Activated T-cell treated with anti-CD3 and anti-CD28 coated beads for 24 hours (primary cell): ENCODE data around the gene MBOAT2.
"Not testable (repeated sequence)": the region's sequence is repeated elsewhere in the genome, so short reads cannot be mapped to it uniquely, and the experiment has no call there.

Experiments used
- DNase-seq: peaks from one replicate; pipeline ENCODE4 v3.0.0-alpha.2; 2020; ENCODE audit warnings: low read depth

Gene MBOAT2

DNA sequence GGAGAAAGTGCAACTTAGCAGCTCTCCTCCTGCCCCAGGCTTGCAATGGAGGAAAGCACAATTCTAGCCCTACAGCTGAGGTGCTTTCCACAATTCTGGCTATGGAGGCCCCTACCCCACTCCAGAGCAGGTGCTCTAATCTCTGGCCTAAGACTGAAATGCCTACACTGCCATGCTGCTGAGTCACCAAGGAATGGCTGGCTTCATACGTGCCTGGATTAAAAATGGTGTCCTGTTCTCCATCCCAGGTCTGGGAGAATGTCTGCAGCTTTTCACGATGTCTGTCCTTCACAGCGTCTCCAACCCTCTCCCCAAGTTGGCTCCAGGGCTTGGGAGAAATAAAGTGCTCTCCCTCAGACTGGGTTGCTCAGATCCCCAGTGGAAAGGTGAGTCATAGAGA lies 48.5 kb downstream of the MBOAT2 start:
- DNase-seq: no peak

DNA sequence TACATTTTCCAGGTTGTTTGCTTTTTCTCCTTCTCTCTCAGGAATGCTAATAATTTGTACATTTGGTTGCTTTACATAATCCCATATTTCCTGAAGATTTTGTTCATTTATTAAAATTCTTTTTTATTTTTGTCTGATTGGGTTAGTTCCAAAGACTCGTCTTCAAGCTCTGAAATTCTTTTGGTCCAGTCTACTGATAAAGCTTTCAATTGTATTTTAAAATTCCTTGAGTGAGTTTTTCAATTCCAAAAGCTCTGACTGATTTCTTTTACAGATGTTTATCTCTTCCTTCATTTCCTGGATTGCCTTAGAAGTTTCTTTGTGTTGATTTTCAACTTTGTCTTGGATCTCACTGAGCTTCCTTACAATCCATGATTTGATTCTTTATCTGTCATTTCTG lies 50.0 kb downstream of the MBOAT2 start:
- no peak for DNase-seq

DNA sequence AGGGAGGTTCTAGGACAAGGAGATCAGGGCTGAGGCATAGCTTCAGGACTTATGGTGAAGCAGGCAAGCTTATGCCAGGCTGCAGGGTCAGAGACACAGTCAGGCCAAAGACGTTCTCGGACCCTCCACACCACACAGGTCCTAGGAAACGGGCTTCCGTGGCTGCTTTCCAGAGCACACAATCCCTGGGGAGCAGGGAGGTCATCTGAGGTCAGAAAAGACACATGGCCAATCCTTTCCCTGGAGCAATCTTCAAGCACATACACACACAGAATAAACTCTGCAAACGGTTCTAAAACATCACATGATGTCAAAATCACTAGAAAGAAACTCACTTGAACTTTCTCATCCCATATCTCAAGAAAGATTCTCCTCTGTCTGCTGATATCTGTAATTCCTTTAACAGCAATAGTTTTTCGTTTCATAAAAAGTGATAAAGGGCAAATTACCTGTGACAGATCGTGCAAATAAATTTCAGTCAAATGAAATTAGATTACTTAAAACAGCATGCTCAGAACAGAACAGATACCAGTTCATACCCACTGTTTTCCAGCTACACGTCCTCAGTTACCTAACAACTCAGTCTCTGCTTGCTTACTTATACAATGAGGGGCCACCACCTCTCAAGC lies 63.9 kb downstream of the MBOAT2 start:
- DNase-seq: no peak

DNA sequence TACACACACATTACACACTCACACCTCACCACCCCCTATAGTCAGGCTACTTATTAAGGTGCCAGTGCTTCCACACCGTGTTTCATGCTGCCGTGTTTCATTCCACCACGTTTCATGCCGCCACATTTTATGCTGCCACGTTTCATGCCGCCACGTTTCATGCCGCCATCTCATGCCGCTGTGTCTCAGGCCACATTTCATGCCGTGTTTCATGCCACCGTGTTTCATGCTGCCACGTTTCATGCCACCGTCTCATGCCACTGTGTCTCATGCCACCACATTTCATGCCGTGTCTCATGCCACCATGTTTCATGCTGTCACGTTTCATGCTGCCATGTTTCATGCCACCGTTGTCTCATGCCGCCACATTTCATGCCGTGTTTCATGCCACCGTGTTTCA lies 65.1 kb downstream of the MBOAT2 start:
- DNase-seq: no peak

DNA sequence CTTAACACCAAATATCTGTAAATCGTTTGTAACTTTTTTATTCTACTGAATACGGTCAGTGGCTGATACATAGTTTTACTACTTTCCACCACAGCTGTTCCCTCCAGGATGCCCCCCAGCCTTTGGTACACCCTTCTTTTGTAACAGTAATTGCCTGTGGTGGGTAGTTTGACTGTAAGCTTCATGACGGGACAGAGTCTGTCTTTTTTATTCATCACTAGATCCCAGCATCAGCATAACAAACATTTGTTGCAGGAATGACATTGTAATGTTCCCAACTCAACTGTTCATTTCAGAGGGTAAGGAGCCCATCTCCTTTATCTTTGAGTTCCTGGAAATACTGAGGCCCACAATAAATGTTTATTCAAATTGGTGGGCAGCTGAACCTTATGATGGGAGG lies 67.5 kb downstream of the MBOAT2 start:
- DNase-seq: no peak

DNA sequence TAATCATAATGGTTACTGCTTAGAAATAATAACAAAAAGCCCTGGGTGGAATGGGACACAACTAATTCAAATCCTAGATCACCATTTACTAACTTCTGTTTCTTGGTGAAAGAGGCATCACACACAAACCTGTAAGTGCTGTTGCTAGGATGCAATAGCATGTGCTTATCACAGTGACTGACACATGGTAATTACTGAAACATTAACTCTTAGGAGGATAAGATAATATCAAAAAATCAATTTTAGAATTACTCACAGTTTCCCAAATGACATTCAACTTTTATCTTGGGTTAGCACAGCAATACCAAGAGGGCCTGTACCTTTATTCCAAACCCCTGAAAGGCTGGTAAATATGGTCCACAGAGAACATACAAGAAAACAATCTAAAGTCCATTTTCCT lies 69.1 kb downstream of the MBOAT2 start:
- DNase-seq: no peak

DNA sequence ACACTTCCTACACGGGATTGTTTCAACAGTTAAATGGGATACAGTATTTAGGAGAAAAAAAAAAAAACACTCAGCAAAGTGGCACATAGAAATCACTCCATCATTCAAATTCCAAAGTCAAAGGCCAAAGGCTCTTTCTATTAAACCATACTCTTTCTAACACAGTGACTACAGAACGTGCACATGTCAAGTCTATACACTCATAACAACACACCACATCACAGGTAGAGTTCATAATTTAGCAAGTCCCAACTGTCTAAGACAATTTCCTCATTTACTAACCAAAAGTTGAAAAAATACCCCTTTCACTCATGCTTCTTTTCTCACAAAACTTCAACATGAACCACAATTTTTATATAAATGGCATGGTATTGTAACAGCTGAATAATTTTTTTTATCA lies 70.8 kb downstream of the MBOAT2 start:
- no peak for DNase-seq

DNA sequence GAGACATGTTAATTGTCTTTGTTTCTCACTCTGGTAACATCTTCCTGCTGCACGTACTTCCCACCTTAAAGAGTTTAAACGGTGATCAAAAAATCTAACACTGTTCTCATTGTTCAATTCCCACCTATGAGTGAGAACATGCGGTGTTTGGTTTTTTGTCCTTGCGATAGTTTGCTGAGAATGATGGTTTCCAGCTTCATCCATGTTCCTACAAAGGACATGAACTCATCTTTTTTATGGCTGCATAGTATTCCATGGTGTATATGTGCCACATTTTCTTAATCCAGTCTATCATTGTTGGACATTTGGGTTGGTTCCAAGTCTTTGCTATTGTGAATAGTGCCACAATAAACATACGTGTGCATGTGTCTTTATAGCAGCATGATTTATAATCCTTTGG lies 73.3 kb downstream of the MBOAT2 start:
- DNase-seq: not testable (repeated sequence)

DNA sequence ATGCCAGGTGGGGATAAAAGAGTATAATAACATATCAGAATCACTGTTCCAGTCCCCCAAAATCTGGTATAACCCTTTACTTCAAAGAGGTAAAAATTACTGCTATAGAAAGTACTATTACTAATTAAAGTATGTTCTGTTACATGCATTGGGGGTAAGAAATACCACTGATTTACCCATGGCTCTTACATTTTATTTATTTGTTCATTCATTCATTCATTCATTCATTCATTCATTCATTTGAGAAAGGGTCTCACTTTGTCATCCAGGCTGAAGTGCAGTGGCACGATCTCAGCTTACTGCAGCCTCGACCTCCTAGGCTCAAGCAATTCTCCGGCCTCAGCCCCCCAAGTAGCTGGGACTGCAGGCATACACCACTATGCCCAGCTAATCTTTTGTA lies 74.4 kb downstream of the MBOAT2 start:
- DNase-seq: no peak

DNA sequence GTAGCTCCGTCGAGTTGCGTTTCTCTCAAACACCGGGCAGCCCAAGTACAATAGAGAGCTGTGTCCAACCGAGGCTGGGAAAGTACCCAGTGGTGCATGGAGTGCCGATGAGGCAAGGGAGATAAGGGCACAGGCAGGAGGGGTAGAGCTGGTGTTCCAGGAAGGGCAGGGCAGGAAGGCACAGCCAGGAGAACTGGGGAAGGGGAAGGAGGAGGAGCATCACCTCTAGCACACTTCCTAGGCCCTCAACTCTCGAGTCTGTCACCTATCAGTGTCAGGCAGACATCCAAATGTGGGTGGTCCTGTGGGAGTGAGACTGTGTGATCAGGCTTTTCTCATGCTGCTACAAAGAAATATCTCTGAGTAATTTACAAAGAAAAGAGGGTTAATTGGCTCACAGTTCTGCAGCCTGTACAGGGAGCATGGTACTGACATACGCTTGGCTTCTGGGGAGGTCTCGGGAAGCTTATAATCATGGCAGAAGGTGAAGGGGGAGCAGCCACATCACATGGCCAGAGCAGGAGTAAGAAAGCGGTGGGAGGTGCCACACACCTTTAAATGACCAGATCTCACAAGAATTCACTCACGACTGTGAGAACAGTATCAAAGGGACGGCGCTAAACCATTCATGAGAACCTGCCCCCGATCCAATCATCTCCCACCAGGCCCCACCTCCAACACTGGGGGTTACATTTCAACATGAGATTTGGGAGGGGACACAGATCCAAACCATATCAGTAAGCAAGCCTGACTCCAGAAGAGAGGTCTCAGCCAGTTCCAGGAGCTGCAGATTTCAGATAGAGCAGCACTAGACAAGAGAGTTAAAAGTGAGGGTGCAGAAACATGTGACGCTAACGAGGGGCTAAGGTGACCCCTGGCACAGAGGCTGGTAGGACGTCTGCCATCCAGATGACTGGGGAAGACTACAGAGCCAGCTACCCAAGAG lies 75.7 kb downstream of the MBOAT2 start:
- no peak for DNase-seq

DNA sequence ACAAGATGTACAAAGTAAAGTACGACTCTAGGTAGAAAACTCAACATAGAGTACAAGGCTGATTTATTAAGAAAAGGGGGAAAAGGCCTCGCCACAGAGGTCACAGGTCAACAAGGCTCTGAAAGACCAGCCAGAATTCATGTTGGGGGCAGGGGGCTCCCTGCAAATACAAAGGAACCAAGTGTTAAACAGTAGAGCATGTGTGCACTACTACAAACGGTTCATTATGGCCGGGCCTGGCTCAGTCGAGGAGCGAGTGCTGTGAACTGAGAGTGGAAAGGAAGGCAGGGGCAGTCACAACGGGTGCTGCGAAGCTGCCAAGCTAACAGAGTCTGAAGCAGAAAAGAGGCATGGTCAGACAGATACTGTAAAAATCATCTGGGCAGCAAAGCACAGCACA lies 77.1 kb downstream of the MBOAT2 start:
- no peak for DNase-seq

DNA sequence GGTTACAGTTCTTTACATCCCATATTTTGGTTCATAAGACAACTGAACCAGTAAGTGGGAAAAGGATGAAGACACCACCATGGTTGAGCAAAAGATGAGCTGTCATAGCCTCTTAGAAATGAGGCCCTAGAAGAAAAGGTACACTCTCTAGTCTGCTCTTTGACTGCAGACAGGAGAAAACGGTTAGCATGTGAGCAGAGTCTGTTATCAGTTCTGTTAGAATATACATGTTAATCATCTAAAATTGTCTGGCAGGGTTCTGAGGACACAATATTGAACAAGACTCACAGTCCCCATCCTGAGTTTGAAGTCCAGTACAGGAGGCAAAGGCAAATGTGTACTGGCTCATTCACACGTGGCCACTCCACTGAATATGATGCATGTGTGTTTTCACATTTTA lies 78.1 kb downstream of the MBOAT2 start:
- DNase-seq: no peak

DNA sequence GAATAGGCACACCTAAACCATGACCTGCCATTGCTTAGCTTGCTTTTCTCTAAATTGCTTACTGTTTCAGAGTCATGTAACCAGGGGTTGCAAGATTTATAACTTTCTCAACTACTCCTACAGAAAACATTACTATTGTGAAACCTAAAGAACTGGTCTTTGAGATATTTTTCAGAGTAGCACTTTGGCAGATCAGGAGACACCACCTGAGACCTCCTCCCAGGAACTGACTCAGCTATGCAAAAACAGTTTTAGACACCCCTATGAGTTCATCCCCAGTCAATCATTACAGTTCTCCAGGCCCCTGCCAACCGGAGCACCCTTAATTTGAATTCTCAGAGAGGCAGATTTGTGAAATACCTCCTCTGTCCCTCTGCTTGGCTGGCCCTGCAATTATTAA lies 80.3 kb downstream of the MBOAT2 start:
- DNase-seq: no peak

DNA sequence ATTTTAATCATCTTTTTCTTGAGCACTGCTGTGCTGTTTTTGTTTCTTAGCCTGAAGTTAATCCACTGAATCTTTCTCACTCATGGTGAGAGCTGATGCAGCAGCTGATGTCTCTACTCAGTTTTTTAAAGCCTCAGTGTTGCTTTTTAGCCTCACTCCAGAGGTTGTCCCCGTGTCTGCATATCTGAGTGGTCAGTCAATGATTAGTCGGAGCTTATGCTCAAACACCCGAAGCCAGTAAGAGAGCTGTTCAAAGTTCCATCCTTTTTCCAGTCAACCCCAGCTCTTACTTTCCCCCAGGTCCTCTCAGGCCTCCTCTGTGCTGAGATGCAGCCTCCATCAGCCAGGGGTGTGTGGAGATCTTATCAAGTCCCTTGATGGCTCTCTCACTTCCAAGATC lies 81.1 kb downstream of the MBOAT2 start:
- DNase-seq: no peak

DNA sequence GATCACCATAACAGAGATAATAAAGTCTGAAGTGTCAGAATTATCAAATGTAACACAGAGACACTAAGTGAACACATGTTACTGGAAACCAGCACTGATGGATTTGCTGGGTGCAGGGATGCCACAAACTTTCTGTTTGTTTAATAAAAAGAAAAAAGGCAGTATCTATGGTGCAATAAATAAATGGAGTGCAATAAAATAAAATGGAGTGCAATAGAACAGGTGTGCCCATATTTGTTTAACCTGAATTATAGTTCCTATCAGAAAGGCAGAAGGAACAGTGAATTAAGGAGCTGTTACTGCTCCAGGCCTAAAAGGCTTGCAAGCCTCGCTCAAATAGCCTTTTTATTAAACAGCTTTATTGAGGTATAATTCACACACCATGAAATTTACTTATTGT lies 85.1 kb downstream of the MBOAT2 start:
- no peak for DNase-seq

DNA sequence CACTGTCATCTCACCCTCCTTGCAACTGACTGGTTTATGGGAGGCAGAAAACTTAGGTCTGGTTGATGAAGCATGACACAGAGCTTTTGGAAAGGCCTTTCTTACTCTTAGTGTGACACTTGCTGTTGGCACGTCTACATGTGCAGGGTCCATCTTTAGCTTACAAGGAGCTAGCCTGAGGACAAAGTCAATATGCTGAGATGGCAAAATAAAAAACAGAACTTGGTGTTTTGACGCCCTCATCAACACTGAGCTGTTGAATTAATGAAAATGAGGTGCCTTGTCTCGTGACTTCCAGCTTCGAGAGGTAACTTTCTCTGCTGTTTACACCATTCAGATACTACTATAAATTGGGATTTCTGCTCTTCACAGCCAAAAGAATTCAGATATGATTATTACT lies 87.5 kb downstream of the MBOAT2 start:
- no peak for DNase-seq

DNA sequence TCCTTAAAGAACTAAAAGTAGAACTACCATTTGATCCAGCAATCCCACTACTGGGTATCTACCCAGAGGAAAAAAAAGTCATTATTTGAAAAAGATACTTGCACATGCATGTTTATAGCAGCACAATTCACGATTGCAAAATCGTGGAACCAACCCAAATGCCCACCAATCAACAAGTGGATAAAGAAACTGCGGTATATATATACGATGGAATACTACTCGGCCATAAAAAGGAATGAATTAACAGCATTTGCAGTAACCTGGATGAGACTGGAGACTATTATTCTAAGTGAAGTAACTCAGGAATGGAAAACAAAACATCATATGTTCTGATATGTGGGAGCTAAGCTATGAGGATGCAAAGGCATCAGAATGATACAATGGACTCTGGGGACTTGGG lies 89.7 kb downstream of the MBOAT2 start:
- DNase-seq: not testable (repeated sequence)

DNA sequence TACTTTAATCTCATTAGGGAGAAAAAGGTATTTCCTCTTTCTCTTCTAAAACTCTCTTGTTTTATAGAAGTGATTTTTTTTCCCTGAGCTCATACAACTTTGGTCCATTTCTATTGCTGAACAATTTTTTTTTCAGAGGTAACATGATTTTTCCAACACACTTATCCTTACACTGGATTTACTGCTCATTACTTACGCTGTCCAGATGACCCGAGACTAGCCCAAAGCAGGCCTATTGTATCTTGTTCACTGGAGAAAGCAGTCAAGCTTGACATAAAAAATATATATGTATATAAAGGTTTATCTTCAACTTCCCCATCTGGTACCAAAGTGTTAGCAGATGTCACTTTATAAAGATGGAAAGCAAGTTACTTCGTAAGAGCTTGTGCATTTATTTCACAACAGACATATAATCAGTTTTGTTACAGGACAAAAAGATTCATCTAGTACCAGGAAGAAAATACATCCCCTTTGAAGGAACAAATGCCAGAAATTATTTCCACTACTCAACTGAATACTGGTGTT lies 95.7 kb downstream of the MBOAT2 start:
- DNase-seq: no peak

DNA sequence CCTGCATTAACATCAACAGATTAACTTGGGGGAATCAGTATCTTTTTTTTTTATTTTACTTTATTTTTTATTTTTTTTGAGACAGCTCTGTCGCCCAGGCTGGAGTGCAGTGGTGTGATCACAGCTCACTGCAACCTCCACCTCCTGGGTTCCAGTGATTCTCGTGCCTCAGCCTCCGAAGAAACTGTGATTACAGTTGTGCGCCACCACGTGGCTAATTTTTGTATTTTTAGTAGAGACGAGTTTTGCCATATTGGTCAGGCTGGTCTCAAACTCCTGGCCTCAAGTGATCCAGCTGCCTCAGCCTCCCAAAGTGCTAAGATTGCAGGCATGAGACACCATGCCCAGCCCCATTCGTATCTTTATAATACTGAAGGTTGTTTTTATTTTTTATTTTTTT lies 99.6 kb downstream of the MBOAT2 start:
- DNase-seq: not testable (repeated sequence)

DNA sequence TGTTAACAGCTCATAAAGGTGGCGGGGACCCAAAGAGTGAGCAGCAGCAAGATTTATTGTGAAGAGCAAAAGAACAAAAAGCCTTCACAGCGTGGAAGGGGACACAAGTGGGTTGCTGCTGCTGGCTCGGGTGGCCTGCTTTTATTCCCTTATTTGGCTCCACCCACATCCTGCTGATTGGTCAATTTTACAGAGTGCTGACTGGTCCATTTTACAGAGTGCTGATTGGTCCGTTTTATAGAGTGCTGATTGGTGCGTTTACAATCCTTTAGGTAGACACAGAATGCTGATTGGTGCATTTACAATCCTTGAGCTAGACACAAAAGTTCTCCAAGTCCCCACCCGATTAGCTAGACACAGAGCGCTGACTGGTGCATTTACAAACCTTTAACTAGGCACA lies 100.7 kb downstream of the MBOAT2 start:
- DNase-seq: not testable (repeated sequence)

DNA sequence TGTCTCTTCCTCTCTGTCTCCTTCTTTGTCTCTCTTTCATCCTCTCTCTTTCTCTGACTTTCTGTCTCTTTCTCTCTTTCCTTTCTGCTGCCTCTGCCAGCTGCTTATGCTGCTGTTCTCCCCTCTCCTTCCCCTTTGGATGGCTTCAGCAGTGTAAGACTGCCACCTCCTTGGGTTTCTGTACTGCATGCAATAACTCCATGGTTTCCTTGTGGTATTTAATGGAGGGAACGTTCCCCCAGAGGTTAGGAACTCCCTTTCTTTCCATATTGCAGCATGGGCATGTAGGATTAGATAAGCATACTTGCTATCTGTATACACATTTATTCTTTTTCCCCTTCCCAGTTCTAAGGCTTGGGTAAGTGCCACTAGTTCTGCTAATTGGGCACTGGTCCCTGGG lies 106.3 kb downstream of the MBOAT2 start:
- not testable (repeated sequence) for DNase-seq

DNA sequence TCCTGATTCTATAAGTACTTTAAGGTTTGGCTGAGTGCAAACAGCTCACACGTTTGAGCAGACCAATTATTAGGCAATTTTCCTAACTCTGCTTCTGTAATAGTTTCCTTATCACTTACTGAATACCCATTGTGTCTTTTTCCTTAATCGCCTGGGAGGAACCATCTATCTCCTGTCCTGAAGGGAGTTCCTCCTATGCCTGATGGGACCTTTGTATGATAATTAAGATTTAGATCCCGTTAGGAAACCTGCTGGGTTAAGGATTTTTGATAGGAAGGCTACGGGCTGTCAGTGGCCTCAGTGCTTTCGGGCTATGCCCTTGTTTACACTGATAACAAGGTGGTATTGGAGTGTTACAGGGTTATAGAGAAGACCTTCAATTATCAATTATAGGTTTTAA lies 106.8 kb downstream of the MBOAT2 start:
- not testable (repeated sequence) for DNase-seq
